H9 (cell line): Measurements from ENCODE around the gene MAGEB17. TPM values are rescaled to one million over a fixed set of nuclear protein-coding genes. Genes with fewer than 3 reads are reported as not detected.

Source experiments
- DNase-seq: peaks from one replicate; pipeline ENCODE4 v3.0.0-alpha.2; 2017
- H2AFZ ChIP-seq: one replicate; pipeline ENCODE4 v1.6.1; 2013; ENCODE audit warnings: mild to moderate bottlenecking, low read length, control low read depth, moderate library complexity
- H2AK5ac ChIP-seq: 2 replicates; pipeline ENCODE4 v1.6.1; 2013; ENCODE audit warnings: low read length, control low read depth, mixed read lengths; ENCODE audit not compliant: insufficient read length
- H2BK120ac ChIP-seq: one replicate; pipeline ENCODE4 v1.6.1; 2013; ENCODE audit warnings: low read depth, mild to moderate bottlenecking, low read length, control low read depth, inconsistent platforms; ENCODE audit not compliant: poor library complexity, severe bottlenecking
- H2BK12ac ChIP-seq: 2 replicates; pipeline ENCODE4 v1.6.1; 2013; ENCODE audit warnings: low read length, control low read depth, mixed read lengths, low read depth; ENCODE audit not compliant: insufficient read length
- H2BK15ac ChIP-seq: 2 replicates; pipeline ENCODE4 v1.6.1; 2013; ENCODE audit warnings: low read depth, low read length, control low read depth
- H2BK20ac ChIP-seq: one replicate; pipeline ENCODE4 v1.6.1; 2013; ENCODE audit warnings: low read depth, mild to moderate bottlenecking, low read length, control low read depth, inconsistent platforms; ENCODE audit not compliant: poor library complexity, severe bottlenecking
- H2BK5ac ChIP-seq: 2 replicates; pipeline ENCODE4 v1.6.1; 2013; ENCODE audit warnings: low read length, control low read depth, mixed read lengths; ENCODE audit not compliant: insufficient read length
- H3K14ac ChIP-seq: 2 replicates; pipeline ENCODE4 v1.6.1; 2013; ENCODE audit warnings: low read length, control low read depth; ENCODE audit not compliant: insufficient read depth
- H3K18ac ChIP-seq: 2 replicates; pipeline ENCODE4 v1.6.1; 2013; ENCODE audit warnings: low read depth, mild to moderate bottlenecking, mixed read lengths, low read length, control low read depth; ENCODE audit not compliant: insufficient read length
- H3K23ac ChIP-seq: 2 replicates; pipeline ENCODE4 v1.6.1; 2013; ENCODE audit warnings: low read length, control low read depth, mixed read lengths, low read depth; ENCODE audit not compliant: insufficient read length
- H3K23me2 ChIP-seq: 2 replicates; pipeline ENCODE4 v1.6.1; 2013; ENCODE audit warnings: low read depth, mild to moderate bottlenecking, mixed read lengths, low read length, control low read depth; ENCODE audit not compliant: insufficient read length, poor library complexity, severe bottlenecking
- H3K27ac ChIP-seq: 2 replicates; pipeline ENCODE4 v1.5.1; 2013; ENCODE audit warnings: low read length, control low read depth, mixed read lengths, low read depth; ENCODE audit not compliant: insufficient read length
- H3K27me3 ChIP-seq: 2 replicates; pipeline ENCODE4 v1.6.1; 2013; ENCODE audit warnings: low read length, control low read depth, inconsistent platforms; ENCODE audit not compliant: insufficient read depth
- H3K4ac ChIP-seq: 2 replicates; pipeline ENCODE4 v1.6.1; 2013; ENCODE audit warnings: low read depth, mild to moderate bottlenecking, control low read depth, inconsistent platforms, low read length, moderate library complexity
- H3K4me1 ChIP-seq: 2 replicates; pipeline ENCODE4 v1.6.1; 2013; ENCODE audit warnings: low read length, control low read depth, inconsistent platforms; ENCODE audit not compliant: insufficient read depth
- H3K4me2 ChIP-seq: 2 replicates; pipeline ENCODE4 v1.6.1; 2013; ENCODE audit warnings: low read length, control low read depth, mixed read lengths; ENCODE audit not compliant: insufficient read length, insufficient read depth
- H3K56ac ChIP-seq: 2 replicates; pipeline ENCODE4 v1.6.1; 2013; ENCODE audit warnings: low read depth, mild to moderate bottlenecking, mixed read lengths, low read length, control low read depth; ENCODE audit not compliant: insufficient read length
- H3K79me1 ChIP-seq: 2 replicates; pipeline ENCODE4 v1.6.1; 2013; ENCODE audit warnings: low read depth, mild to moderate bottlenecking, moderate library complexity, low read length, control low read depth, inconsistent platforms; ENCODE audit not compliant: insufficient read depth, poor library complexity, severe bottlenecking
- H3K79me2 ChIP-seq: 2 replicates; pipeline ENCODE4 v1.6.1; 2013; ENCODE audit warnings: low read length, control low read depth, inconsistent platforms; ENCODE audit not compliant: insufficient read depth
- H3K9ac ChIP-seq: 2 replicates; pipeline ENCODE4 v1.6.1; 2013; ENCODE audit warnings: low read length, control low read depth, mixed read lengths; ENCODE audit not compliant: insufficient read length; ENCODE audit errors: extremely low read depth
- H3K9me3 ChIP-seq: one replicate; pipeline ENCODE4 v1.6.1; 2013; ENCODE audit warnings: low read depth, low read length, inconsistent platforms; ENCODE audit not compliant: control insufficient read depth
- H3T11ph ChIP-seq: one replicate; pipeline ENCODE4 v1.6.1; 2013; ENCODE audit warnings: mild to moderate bottlenecking, low read length, control low read depth, inconsistent platforms
- H4K20me1 ChIP-seq: one replicate; pipeline ENCODE4 v1.6.1; 2013; ENCODE audit not compliant: control insufficient read depth, insufficient read length, insufficient read depth
- H4K5ac ChIP-seq: 2 replicates; pipeline ENCODE4 v1.6.1; 2013; ENCODE audit warnings: low read depth, mild to moderate bottlenecking, mixed read lengths, low read length, control low read depth; ENCODE audit not compliant: insufficient read length
- H4K8ac ChIP-seq: replicated peaks from 2 replicates; pipeline ENCODE4 v1.6.1; 2013; ENCODE audit warnings: low read length, control low read depth, mixed read lengths, low read depth; ENCODE audit not compliant: insufficient read length
- H4K91ac ChIP-seq: 2 replicates; pipeline ENCODE4 v1.6.1; 2013; ENCODE audit warnings: low read depth, mild to moderate bottlenecking, moderate library complexity, mixed read lengths, low read length, control low read depth; ENCODE audit not compliant: insufficient read length
- H3K27ac Mint-ChIP-seq, 3 experiments: 2 replicates in 2 of 3; 3 replicates in 1 of 3; pipeline ENCODE4 v1.8.0; 2020 to 2021; ENCODE audit warnings: mixed read lengths in 3 of 3, mild to moderate bottlenecking in 1 of 3, moderate library complexity in 1 of 3
- H3K27me3 Mint-ChIP-seq: 2 replicates; pipeline ENCODE4 v1.8.0; 2021; ENCODE audit warnings: low read depth, mild to moderate bottlenecking, moderate library complexity, mixed read lengths
- H3K36me3 Mint-ChIP-seq, 3 experiments: 2 replicates in 2 of 3; 3 replicates in 1 of 3; pipeline ENCODE4 v1.8.0; 2020 to 2021; ENCODE audit warnings: low read depth in 3 of 3, mixed read lengths in 3 of 3; ENCODE audit not compliant: insufficient read depth in 1 of 3
- H3K4me1 Mint-ChIP-seq, 2 experiments: 2 replicates each; pipeline ENCODE4 v1.8.0; 2020; ENCODE audit warnings: mixed read lengths in 2 of 2
- H3K4me3 Mint-ChIP-seq, 2 experiments: 2 replicates in 1 of 2; 3 replicates in 1 of 2; pipeline ENCODE4 v1.8.0; 2020 to 2021; ENCODE audit warnings: mild to moderate bottlenecking in 2 of 2, mixed read lengths in 2 of 2, moderate library complexity in 1 of 2
- H3K9me3 Mint-ChIP-seq, 2 experiments: 2 replicates in 1 of 2; 3 replicates in 1 of 2; pipeline ENCODE4 v1.8.0; 2020; ENCODE audit warnings: mild to moderate bottlenecking in 2 of 2, mixed read lengths in 2 of 2, moderate library complexity in 1 of 2
- CTCF ChIP-seq: fragments of 200-600 bp; sonication (generic); conservative IDR thresholded peaks from 3 replicates; pipeline ENCODE4 v1.8.0; 2021; ENCODE audit warnings: antibody characterized with exemption, mild to moderate bottlenecking
- WGBS: extraction: QIAGEN DNeasy Blood & Tissue Kit; methylation state at CpG from one replicate; pipeline ENCODE4 v1.1.7; 2013; ENCODE audit warnings: missing lambda C conversion rate, low lambda C conversion rate, mixed read lengths; ENCODE audit not compliant: insufficient read length; ENCODE audit errors: extremely low coverage; 5-methylcytosine and 5-hydroxymethylcytosine counted together
- total RNA-seq: library from RNA; stranded (reverse); gene quantifications from 2 replicates; pipeline ENCODE4 v1.2.1, GENCODE V29; 2021

Gene MAGEB17
- total RNA-seq, 1 experiment from 2014 or later = 0.74 TPM

DNA sequence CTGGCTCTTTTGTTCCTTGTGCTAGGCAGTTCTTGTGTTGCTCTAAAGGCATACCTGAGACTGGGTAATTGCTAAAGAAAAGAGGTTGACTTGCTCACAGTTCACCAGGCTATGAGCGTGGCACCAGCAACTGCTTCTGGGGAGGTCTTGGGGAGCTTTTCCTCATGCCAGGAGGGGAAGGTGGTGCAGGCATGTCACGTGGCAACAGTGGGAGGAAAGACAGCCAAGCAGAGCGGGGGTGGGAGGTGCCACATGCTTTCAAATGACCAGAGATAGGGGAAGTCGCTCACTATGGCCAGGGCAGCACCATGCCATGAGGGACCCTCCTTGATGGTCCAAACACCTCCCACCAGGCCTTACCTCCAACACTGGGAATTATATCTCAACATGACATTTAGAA lies 4.7 kb downstream of the MAGEB17 start:
- H4K91ac ChIP-seq = no peak overlapping the region
- no peak overlapping the region for H2BK20ac ChIP-seq
- no peak overlapping the region for H3K18ac ChIP-seq
- H4K20me1 ChIP-seq = no peaks in the 10 kb centered on the region
- Mint-ChIP-seq H3K9me3 (peaks cover 3 to 11% of the 10 kb centered on the region in 2 experiments; a peak in 4 of 5 replicates), H3K27me3 (no peaks in the 10 kb centered on the region), H3K4me1 (peaks cover 4 to 25% of the 10 kb centered on the region in 2 experiments), H3K27ac (peak overlapping the region in 1 of 3 experiments; percentile 72; a peak in 1 of 7 replicates), H3K4me3 (no peak overlapping the region), H3K36me3 (peaks cover 30 to 96% (median 31%) of the 10 kb centered on the region in 3 experiments)
- no peak overlapping the region for H2BK15ac ChIP-seq
- no peak overlapping the region for H2BK5ac ChIP-seq
- no peak overlapping the region for H3K9ac ChIP-seq
- no peak overlapping the region for H4K8ac ChIP-seq
- H3K79me2 ChIP-seq = no peaks in the 10 kb centered on the region
- no peak overlapping the region for H3K23ac ChIP-seq
- no peak overlapping the region for H2AK5ac ChIP-seq
- no peaks in the 10 kb centered on the region for H3K23me2 ChIP-seq
- no peak overlapping the region for H2BK12ac ChIP-seq
- WGBS = no CpG with 5 or more reads among the region's 4 CpGs
- H2BK120ac ChIP-seq = no peak overlapping the region
- H3K4me1 ChIP-seq = no peaks in the 10 kb centered on the region; the same call in 1 of the 2 replicates
- H3K27me3 ChIP-seq = no peaks in the 10 kb centered on the region
- H4K5ac ChIP-seq = no peak overlapping the region
- no peaks in the 10 kb centered on the region for H3K9me3 ChIP-seq
- no peak overlapping the region for H3K4ac ChIP-seq
- no peak for TF ChIP-seq CTCF
- no peak overlapping the region for H3K27ac ChIP-seq
- H3K14ac ChIP-seq = no peak overlapping the region
- H3K79me1 ChIP-seq = no peaks in the 10 kb centered on the region
- no peak overlapping the region for H2AFZ ChIP-seq
- no peak overlapping the region for H3K4me2 ChIP-seq
- H3K56ac ChIP-seq = no peak overlapping the region
- peak; percentile 63 for DNase-seq
- H3T11ph ChIP-seq = no peak overlapping the region
